Mucosa of rectum (tissue), 2 donors: ENCODE results near the gene NCR2.

Source experiments
- H3K27ac ChIP-seq, 2 donors: one replicate each; pipeline ENCODE4 v1.7.0; 2013; ENCODE audit warnings: inconsistent platforms in 2 of 2, low read depth in 2 of 2, low read length in 2 of 2
- H3K27me3 ChIP-seq, 2 donors: one replicate each; pipeline ENCODE4 v1.7.0; 2013; ENCODE audit warnings: low read length in 2 of 2; ENCODE audit not compliant: control insufficient read depth in 2 of 2, insufficient read depth in 2 of 2
- H3K36me3 ChIP-seq, 2 donors: one replicate each; pipeline ENCODE4 v1.7.0; 2013; ENCODE audit warnings: low read length in 2 of 2; ENCODE audit not compliant: control insufficient read depth in 2 of 2, insufficient read depth in 2 of 2
- H3K4me1 ChIP-seq, 2 donors: one replicate each; pipeline ENCODE4 v1.7.0; 2013; ENCODE audit warnings: low read length in 2 of 2, mild to moderate bottlenecking in 1 of 2; ENCODE audit not compliant: control insufficient read depth in 2 of 2, insufficient read depth in 2 of 2
- H3K4me3 ChIP-seq, 2 donors: one replicate each; pipeline ENCODE4 v1.7.0; 2013; ENCODE audit warnings: low read length in 2 of 2
- H3K9ac ChIP-seq, 2 donors: one replicate each; pipeline ENCODE4 v1.7.0; 2013; ENCODE audit warnings: low read length in 2 of 2, low read depth in 1 of 2, mild to moderate bottlenecking in 1 of 2
- H3K9me3 ChIP-seq, 2 donors: one replicate each; pipeline ENCODE4 v1.7.0; 2013; ENCODE audit warnings: low read length in 2 of 2; ENCODE audit not compliant: control insufficient read depth in 2 of 2
- donor health status: healthy.
- donor health status: Normal muscosa, but diverticular disease.

NCR2 gene

GRCh38 chr6:41371992-41372831 lies 36.8 kb downstream of the NCR2 start:
- no peaks in the 10 kb centered on the region for H3K9me3 ChIP-seq
- H3K4me3 ChIP-seq, result peak overlapping the region; percentile 9 to 62
- no peaks in the 10 kb centered on the region for H3K36me3 ChIP-seq
- H3K27me3 ChIP-seq, result peaks cover 56 to 71% of the 10 kb centered on the region in 2 donors
- no peak overlapping the region for H3K27ac ChIP-seq
- peaks cover 7 to 18% of the 10 kb centered on the region in 2 donors for H3K4me1 ChIP-seq
- no peak overlapping the region for H3K9ac ChIP-seq

GRCh38 chr6:41372832-41373626 lies 37.6 kb downstream of the NCR2 start:
- H3K9me3 ChIP-seq, result no peaks in the 10 kb centered on the region
- peaks cover 56 to 77% of the 10 kb centered on the region in 2 donors for H3K27me3 ChIP-seq
- no peak overlapping the region for H3K9ac ChIP-seq
- no peak overlapping the region for H3K27ac ChIP-seq
- H3K4me1 ChIP-seq, result peaks cover 7 to 18% of the 10 kb centered on the region in 2 donors
- no peaks in the 10 kb centered on the region for H3K36me3 ChIP-seq
- H3K4me3 ChIP-seq, result no peak overlapping the region

GRCh38 chr6:41373627-41373918 lies 38.2 kb downstream of the NCR2 start:
- no peak overlapping the region for H3K4me3 ChIP-seq
- peaks cover 59 to 78% of the 10 kb centered on the region in 2 donors for H3K27me3 ChIP-seq
- no peak overlapping the region for H3K9ac ChIP-seq
- no peaks in the 10 kb centered on the region for H3K9me3 ChIP-seq
- peaks cover 7 to 18% of the 10 kb centered on the region in 2 donors for H3K4me1 ChIP-seq
- H3K27ac ChIP-seq, result no peak overlapping the region
- no peaks in the 10 kb centered on the region for H3K36me3 ChIP-seq

- no peaks in the 10 kb centered on the region for H3K36me3 ChIP-seq
- no peak overlapping the region for H3K4me3 ChIP-seq
- peaks cover 60 to 81% of the 10 kb centered on the region in 2 donors for H3K27me3 ChIP-seq
- no peaks in the 10 kb centered on the region for H3K9me3 ChIP-seq
- no peak overlapping the region for H3K9ac ChIP-seq
- H3K4me1 ChIP-seq, result peaks cover 6 to 16% of the 10 kb centered on the region in 2 donors
- no peak overlapping the region for H3K27ac ChIP-seq
These were observed 38.7 kb downstream of the NCR2 start for GRCh38 chr6:41373919-41374617.

- H3K4me3 ChIP-seq, result no peak overlapping the region
- H3K4me1 ChIP-seq, result peaks cover 4 to 14% of the 10 kb centered on the region in 2 donors
- no peaks in the 10 kb centered on the region for H3K9me3 ChIP-seq
- H3K27me3 ChIP-seq, result peaks cover 56 to 78% of the 10 kb centered on the region in 2 donors
- no peak overlapping the region for H3K27ac ChIP-seq
- no peak overlapping the region for H3K9ac ChIP-seq
- no peaks in the 10 kb centered on the region for H3K36me3 ChIP-seq
These were observed 39.5 kb downstream of the NCR2 start for GRCh38 chr6:41374618-41375590.

- H3K4me1 ChIP-seq, result peaks cover 4 to 14% of the 10 kb centered on the region in 2 donors
- no peak overlapping the region for H3K27ac ChIP-seq
- peaks cover 55 to 73% of the 10 kb centered on the region in 2 donors for H3K27me3 ChIP-seq
- no peak overlapping the region for H3K4me3 ChIP-seq
- H3K36me3 ChIP-seq, result no peaks in the 10 kb centered on the region
- no peak overlapping the region for H3K9ac ChIP-seq
- H3K9me3 ChIP-seq, result no peaks in the 10 kb centered on the region
These were observed 40.3 kb downstream of the NCR2 start for GRCh38 chr6:41375598-41376151.

GRCh38 chr6:41376176-41376575 lies 40.8 kb downstream of the NCR2 start:
- Histone ChIP-seq H3K36me3 (no peaks in the 10 kb centered on the region), H3K27me3 (peaks cover 52 to 68% of the 10 kb centered on the region in 2 donors), H3K4me1 (peaks cover 4 to 13% of the 10 kb centered on the region in 2 donors), H3K9me3 (no peaks in the 10 kb centered on the region), H3K9ac (no peak overlapping the region), H3K27ac (no peak overlapping the region), H3K4me3 (no peak overlapping the region)

GRCh38 chr6:41377071-41377470 lies 41.7 kb downstream of the NCR2 start:
- H3K4me1 ChIP-seq, result peaks cover 4 to 9% of the 10 kb centered on the region in 2 donors
- H3K4me3 ChIP-seq, result no peak overlapping the region
- H3K27me3 ChIP-seq, result peaks cover 48 to 65% of the 10 kb centered on the region in 2 donors
- no peaks in the 10 kb centered on the region for H3K9me3 ChIP-seq
- no peak overlapping the region for H3K27ac ChIP-seq
- no peaks in the 10 kb centered on the region for H3K36me3 ChIP-seq
- H3K9ac ChIP-seq, result no peak overlapping the region

- no peaks in the 10 kb centered on the region for H3K4me1 ChIP-seq
- no peak overlapping the region for H3K9ac ChIP-seq
- H3K4me3 ChIP-seq, result no peak overlapping the region
- H3K27ac ChIP-seq, result no peak overlapping the region
- H3K9me3 ChIP-seq, result no peaks in the 10 kb centered on the region
- peaks cover 28 to 44% of the 10 kb centered on the region in 2 donors for H3K27me3 ChIP-seq
- H3K36me3 ChIP-seq, result no peaks in the 10 kb centered on the region
These were observed 43.9 kb downstream of the NCR2 start for GRCh38 chr6:41379306-41379705.
